Stimulated activated CD4-positive, alpha-beta T cell treated with anti-CD3 and anti-CD28 coated beads, Interleukin-1b, Interleukin-23, amount 100 ng/mL, for 48 hours (primary cell): ENCODE results near the gene IL17RC.
A peak's percentile ranks its signal among the peaks of the same experiment; 100 is the strongest.
"Not testable (repeated sequence)": the region's sequence is repeated elsewhere in the genome, so short reads cannot be mapped to it uniquely, and the experiment has no call there.

ENCODE experiments used
- DNase-seq: peaks from one replicate; pipeline ENCODE4 v3.0.0-alpha.2; 2020

Gene IL17RC

GRCh38 chr3:9917820-9918219 lies 922 bp downstream of the IL17RC start:
- no peak for DNase-seq

GRCh38 chr3:9918261-9919038 lies 1.6 kb downstream of the IL17RC start:
- no peak for DNase-seq

- DNase-seq = no peak
Observed at GRCh38 chr3:9928158-9928557, 11.3 kb downstream of the IL17RC start.

GRCh38 chr3:9930804-9931418 lies 14.0 kb downstream of the IL17RC start:
- DNase-seq = no peak

- no peak for DNase-seq
Observed at GRCh38 chr3:9932535-9932842, 15.6 kb downstream of the IL17RC start.

- DNase-seq = peak; percentile 90
Observed at GRCh38 chr3:9932843-9933560, 16.1 kb downstream of the IL17RC start.

- DNase-seq = peak; percentile 96
Observed at GRCh38 chr3:9933561-9934234, 16.8 kb downstream of the IL17RC start, which contains the start of gene CRELD1. Gene CRELD1 (plus strand): TSS chr3:9933834. CDS start chr3:9934439, 605 bp downstream.

- DNase-seq = no peak
Observed at GRCh38 chr3:9934235-9934621, 17.3 kb downstream of the IL17RC start.

GRCh38 chr3:9934993-9935392 lies 18.1 kb downstream of the IL17RC start:
- DNase-seq = no peak

GRCh38 chr3:9935966-9936510 lies 19.1 kb downstream of the IL17RC start:
- DNase-seq = no peak

GRCh38 chr3:9937486-9938238 lies 20.8 kb downstream of the IL17RC start:
- no peak for DNase-seq

- no peak for DNase-seq
Observed at GRCh38 chr3:9938966-9939365, 22.1 kb downstream of the IL17RC start.

- DNase-seq = not testable (repeated sequence)
Observed at GRCh38 chr3:9939906-9940305, 23.0 kb downstream of the IL17RC start.

GRCh38 chr3:9940746-9941145 lies 23.8 kb downstream of the IL17RC start:
- DNase-seq = no peak

GRCh38 chr3:9942164-9942563 lies 25.3 kb downstream of the IL17RC start:
- no peak for DNase-seq

GRCh38 chr3:9942934-9943690 lies 26.2 kb downstream of the IL17RC start:
- DNase-seq = no peak

GRCh38 chr3:9944271-9944670 lies 27.4 kb downstream of the IL17RC start:
- DNase-seq = no peak

- no peak for DNase-seq
Observed at GRCh38 chr3:9945358-9945757, 28.5 kb downstream of the IL17RC start.

- DNase-seq = peak; percentile 80
Observed at GRCh38 chr3:9946112-9947024, 29.5 kb downstream of the IL17RC start.
